ENCODE results near the gene COLEC12.

Gene COLEC12

GRCh38 chr18:382423-382984, 118.0 kb downstream of the COLEC12 start:
- no peak for DNase-seq

GRCh38 chr18:379681-380330, 120.7 kb downstream of the COLEC12 start:
- no peak for DNase-seq

DNA sequence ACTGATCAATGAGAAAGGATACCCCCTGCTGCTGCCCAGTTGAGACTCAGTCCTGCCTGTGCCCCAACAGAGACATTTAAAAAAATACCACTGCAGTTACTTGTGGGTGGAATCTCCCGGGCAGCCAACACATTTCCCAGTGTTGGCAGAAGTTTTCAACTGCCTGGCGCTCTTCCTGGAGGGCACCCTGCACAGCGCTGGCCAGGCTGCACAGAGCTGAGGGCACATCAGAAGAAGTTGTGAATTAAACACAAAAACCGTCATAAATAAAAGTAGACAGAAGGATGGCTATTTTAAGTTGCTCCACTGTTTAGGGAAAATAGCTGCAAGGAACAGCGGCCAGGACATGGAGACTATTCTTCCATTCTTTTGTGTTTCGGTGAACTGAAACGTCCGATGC, 122.4 kb downstream of the COLEC12 start:
- DNase-seq: no peak

DNA sequence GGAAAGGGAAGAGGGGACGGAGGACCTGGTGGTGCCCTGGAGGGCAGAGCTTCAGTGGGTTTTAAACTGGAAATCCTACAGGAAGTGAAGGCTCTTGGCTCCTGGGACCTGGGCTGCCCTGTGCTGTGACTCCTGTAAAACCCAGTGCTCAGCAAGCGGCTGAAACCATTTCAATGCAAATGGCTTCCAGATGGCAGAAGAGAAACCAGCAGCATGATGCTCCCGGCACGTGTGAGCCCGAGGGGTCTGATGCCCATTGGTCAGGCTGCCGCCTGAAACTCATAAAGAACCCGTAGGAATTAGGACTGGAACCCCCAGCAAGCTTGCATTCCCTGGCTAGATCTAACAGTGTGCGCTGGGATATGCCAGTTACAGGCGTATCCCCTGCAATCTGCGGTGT, 123.4 kb downstream of the COLEC12 start:
- DNase-seq: no peak

DNA sequence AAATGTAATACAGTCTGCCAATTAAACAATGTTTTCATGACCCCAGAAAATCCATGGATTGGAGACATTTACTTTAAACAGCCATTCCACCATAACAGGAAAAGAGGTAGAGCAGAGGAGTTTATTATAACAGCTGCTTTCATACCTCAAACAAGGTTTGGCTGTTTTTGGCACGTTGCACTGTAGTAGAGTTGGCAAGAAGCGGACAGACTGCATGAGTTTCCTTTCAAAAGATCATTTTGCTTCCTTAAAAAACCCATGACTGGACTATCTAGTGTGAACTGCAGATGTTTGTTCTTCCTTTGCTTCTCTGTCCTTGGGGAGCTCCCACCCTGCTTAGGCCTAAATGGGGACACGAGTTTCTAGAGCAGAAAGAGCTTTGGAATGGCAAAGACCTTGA, 124.2 kb downstream of the COLEC12 start:
- no peak for DNase-seq

DNA sequence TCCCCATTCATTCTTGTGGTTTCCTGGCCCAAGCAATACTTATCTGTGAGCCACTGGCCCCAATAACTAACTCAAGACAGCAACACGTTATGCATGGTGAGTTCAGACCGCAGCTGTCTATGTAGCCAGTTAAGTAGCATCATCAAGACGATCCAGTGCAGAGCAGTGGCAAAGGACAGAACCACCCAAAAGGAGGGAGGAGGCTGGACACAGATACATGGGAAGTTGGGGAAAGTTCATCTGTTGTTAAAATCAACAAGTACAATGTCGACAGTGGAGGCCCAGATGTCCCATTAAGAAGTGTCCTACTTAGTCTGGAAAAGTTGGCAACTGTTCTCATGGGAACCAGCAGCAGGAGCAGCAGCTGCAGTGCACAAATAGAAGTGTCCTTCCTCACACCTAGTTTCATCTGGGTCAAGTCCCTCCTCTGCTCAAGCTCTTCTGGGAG, 125.8 kb downstream of the COLEC12 start:
- DNase-seq: no peak

DNA sequence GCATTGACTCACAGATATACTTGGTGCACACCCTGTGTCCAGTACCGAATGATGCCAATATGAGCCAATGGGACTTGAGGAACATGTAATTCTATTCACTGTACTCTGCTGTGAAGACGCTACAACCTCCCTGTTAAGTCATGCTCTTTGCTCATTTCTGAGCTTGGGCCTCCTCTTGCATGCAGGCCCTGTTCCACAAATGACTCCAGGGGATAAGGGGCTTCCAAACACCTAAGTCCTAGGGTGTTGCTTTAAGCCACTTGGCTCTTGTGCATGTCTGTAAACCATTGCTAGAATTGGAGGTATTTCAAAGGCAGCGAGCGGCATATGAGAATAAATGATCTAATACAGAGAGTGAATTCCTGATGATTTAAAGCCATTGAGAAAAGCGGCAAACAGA, 126.7 kb downstream of the COLEC12 start:
- DNase-seq: no peak

- no peak for DNase-seq
Measured at GRCh38 chr18:371609-371982, 128.9 kb downstream of the COLEC12 start.

DNA sequence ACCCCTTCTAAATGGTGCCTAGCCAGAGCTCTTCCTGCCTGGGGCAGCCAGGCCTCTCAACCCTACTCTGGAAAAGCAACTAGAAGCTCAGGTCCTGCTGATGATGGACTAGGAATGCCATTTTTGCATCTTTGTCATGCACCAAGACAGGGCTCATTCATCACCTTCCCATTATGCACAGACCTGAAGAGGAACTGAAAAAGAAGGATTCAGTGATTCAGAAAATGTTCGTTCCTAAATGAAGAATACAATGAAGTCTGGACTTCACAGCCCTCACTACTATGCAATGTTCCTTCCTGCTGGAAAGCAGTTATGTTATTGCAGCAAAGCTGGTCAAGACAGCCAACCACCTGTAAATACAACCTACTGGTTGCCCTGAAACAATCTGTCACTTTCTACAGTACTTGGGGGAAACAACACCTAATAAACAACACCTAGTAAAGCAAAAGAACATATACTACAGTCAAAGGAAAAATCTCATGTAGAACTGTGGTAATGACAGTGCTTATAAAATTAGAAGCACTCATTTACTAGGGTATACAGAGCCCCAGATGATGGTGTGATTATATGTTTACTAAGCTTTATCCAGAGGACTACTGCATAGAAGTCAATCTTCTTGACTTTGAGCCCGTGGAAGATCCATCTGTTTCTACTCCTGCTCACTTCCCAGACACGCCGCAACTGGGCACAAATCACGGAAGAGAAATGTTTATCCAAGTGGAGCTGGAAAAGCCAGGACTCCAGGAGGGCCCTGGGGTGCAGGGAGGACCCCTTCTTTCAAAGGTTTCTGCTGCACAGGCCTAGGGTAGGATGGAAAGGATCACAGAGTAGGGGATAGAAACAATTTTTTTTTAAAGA, 129.5 kb downstream of the COLEC12 start:
- no peak for DNase-seq

DNA sequence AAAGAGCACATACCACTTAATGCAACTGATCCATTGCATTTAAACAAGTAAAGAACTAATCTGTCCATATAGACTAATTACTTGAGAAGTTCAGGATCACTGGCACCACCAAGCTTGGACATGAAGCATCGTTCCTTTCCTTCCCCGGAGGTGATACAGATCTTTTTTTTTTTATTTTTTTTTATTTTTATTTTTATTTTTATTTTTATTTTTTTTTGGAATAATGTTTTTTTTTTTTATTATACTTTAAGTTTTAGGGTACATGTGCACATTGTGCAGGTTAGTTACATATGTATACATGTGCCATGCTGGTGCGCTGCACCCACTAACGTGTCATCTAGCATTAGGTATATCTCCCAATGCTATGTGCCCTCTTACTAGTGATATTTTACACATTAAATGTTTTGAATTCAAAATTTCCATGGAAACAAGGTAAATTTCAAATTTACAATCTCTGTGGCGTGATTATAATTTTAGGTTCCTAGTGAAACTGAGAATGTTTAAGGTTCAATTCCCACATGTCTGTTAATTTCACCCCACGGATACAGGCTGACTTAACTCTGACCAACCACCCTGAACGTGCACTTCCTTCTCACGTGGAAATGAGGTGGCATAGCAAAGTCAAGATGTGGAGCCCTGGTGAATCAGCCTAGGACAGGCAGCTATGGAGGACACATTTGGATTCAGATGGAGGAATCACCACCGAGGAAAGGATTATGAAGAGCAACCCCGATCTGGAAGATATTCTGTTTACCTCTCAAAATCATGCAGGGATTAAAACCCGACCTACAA, 131.1 kb downstream of the COLEC12 start:
- no peak for DNase-seq

DNA sequence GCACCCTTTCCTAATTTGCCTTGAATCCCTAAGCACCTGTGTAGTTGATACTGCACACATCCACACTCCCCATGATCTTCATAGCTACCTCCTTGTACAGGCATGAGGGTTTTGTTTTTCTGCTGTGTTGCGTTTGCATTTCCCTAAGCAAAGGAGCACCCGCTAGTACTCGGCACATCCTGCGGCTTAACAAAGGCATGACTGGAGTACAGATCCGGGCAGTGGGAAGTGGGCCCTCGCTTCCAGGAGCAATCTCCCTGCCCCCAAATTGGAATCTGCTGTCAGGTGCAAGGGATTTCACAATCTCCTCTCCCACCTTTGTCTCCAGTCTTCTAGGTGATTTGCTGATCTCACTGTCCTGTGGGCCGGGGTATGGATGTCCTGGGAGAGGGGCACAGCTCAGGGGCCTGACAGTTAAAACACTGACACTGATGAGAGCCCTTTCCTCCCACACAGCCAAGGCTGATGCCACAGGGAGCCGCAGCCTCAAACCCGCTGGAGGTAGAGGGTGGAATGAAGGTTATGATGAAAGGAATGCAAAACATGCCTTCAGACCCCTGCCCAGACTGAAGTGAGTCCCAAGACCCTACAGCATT, 133.9 kb downstream of the COLEC12 start:
- DNase-seq: no peak

- DNase-seq: no peak
Measured at GRCh38 chr18:365651-366050, 134.8 kb downstream of the COLEC12 start.

- no peak for DNase-seq
Measured at GRCh38 chr18:364256-364826, 136.2 kb downstream of the COLEC12 start.

- peak; percentile 54 for DNase-seq
Measured at GRCh38 chr18:363301-364085, 137.0 kb downstream of the COLEC12 start.

- DNase-seq: no peak
Measured at GRCh38 chr18:362311-363290, 137.9 kb downstream of the COLEC12 start.

GRCh38 chr18:361941-362310, 138.6 kb downstream of the COLEC12 start:
- DNase-seq: no peak

DNA sequence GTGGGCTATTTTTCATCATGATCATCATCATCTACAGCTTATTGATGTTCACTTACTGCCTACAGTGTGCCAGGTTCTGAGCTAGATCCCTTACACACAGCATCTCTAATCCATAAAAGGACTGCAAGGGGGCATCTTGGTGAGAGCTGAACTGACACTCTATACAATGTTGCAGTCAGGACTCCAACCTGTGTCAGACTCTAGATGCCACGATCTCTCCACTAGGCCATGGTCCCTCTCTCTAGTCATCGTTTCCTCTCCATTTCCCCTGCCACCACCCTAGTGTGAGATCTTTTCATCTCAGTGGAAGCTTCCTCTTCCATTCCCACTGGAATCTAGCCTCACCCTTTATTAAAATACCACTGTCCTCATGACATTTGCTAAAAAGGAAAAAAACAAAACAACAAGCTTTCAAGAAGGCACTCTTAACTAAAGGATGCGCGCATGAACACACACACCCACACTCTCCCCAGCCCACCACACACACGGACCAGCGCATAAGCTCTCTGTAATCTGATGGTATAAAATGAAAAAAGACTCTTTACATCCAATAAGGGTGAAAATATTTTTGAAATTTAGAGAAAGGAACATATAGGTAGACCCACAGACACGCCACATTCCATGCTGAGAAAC, 139.3 kb downstream of the COLEC12 start:
- no peak for DNase-seq

- DNase-seq: no peak
Measured at GRCh38 chr18:360676-361075, 139.8 kb downstream of the COLEC12 start.

DNA sequence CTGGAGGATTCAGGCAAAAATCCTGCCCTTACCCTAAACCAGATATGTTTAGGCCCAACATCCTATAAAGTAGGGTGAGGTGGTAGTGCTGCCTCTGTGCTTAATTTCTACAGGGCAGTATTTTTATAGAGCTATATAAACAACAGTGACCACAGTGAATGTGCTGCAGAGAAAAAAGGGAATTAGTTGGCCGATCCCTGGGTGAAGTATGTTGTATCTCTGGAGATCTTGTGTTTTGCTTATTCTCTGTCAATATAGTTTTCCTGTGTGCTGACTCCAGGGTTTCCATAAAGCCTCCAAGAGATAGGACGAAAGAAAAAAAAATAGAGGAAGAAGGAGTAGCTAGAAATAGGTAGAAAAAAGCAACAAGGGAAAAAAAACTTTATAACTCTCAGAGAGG, 143.7 kb downstream of the COLEC12 start:
- no peak for DNase-seq

GRCh38 chr18:355678-356077, 144.8 kb downstream of the COLEC12 start:
- DNase-seq: no peak

Data from OCI-M1 (cell line).